GM18861 (cell line): ENCODE results near the gene SATB2.

Source experiments
- ATAC-seq: cut with Tn5 transposase; IDR thresholded peaks from one replicate; pipeline ENCODE4 v1.9.1; 2021; ENCODE audit not compliant: unreplicated experiment

The SATB2 gene

DNA sequence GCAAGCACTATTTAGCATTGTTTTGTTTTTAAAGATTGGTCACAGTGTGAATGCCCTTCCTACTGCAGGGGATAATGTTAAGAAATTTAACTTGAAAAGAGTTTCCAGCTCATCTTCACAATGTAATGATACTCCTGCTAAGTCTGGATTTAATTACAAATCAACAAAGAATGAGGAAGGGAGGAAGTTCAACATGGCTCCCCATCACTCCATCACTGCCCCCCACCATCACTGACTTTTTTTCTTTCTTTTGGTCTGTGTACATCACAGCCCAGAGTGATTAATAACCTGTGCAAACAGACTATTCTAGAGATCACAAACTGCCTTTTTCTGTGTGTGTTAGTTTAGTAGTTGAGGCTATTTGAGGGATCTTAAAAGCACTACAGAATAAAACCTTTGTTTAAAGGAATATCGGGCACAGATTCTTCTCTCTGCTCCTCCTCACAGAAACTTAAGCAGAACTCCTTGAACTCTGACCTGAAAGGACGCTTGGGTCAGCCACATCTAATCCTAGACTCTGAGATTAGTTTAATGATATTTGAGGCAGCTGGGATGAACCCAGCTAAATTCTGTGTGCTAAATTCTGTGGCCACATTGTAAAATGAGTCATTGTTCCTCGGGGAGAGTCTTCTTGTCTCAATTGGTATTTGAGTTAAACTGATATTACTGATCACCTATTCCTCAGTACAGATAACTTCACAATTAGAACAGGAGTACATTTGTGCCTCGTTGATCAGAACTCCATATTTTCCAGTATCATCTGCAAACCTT lies 47.8 kb downstream of the SATB2 start:
- ATAC-seq = no peak

DNA sequence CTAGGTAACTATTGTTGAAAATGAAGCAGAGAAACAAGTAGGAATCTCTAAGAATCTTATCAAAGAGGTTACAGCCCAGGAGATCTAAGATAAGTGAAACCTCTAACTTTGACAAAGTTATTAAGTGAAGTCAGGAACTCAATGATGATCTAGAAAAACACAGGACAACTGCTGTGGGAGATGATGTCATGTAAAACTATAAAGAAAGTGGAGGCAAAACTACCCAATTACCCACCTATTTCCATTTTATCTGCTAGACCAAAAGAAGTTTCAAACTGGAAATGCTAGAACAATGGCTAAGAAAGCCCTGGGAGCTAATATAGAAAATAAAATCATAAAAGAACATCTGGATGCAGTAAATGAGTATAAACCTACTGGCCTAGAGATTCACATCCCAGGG lies 50.3 kb downstream of the SATB2 start:
- no peak for ATAC-seq

DNA sequence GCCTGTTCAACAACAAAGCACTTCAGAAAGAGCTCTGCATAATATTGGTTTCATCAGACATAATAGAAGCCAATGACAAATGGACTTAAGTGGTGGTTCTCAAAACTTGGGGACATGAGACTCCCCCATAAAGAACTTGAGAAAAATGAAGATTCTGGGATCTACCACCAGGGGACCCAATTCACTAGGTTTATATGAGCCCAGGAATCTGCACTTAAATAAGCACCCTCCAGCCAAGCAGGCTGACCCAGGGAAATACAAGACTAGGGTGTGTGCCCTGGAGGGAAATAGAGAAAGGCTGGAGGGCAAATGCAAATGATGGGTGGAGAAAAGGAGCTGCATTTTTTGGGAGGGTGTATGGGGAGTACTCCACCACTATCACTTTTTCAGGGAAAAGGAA lies 52.5 kb downstream of the SATB2 start:
- no peak for ATAC-seq

DNA sequence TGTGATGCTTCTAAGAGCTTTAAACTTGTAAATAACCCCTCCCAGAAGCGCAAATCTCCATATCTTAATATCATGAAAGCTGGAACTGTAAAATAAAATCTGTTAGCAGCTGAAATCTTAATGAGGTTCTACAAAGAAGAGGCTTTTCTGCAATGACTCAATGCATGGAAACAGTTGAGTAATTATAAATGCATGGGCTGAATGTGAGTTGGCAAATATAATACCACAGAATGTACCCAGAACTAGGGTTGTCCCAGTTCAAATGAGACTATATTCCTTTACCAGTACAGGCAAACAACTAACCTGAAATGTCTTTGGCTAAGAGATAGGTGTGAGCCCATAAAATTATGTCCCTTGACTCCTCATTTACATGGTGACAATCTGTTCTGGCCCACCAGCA lies 52.9 kb downstream of the SATB2 start:
- ATAC-seq = no peak

DNA sequence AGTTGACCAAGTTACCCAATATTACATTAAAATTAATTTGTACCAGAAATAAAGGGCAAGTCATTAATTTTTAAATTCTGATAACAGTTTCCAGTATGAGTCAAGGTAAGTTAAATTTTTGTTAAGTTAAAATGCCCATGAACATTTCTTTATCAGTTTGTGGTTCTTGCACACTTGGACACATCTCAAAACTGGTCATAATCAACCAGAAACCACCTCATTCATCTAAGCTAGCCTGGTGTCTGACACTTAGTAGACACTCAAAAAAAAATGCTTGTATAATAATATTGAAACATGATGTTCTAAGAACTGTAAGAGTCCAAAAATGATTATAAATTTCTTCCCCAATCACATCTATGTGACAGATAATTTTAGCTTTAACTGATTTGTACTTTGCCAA lies 62.4 kb downstream of the SATB2 start:
- ATAC-seq = no peak

DNA sequence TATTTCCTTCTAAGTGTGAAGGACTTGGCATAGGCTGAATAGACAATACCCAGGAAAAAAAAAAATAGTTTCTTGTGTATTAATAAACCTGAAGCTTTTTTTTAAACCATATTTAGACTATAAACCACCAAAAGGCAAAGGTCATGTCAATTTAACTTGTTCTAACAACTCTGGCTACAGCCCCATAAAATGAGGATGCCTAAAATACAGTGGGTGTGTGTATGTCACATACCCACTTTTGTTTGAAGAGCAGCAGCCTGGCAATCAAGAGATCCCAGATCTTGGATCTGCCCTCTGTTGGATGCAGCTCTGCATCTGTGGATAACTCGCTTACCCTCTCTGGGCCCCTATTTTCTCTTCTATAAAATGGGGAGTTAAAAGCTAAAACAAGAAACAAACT lies 65.4 kb downstream of the SATB2 start:
- no peak for ATAC-seq

DNA sequence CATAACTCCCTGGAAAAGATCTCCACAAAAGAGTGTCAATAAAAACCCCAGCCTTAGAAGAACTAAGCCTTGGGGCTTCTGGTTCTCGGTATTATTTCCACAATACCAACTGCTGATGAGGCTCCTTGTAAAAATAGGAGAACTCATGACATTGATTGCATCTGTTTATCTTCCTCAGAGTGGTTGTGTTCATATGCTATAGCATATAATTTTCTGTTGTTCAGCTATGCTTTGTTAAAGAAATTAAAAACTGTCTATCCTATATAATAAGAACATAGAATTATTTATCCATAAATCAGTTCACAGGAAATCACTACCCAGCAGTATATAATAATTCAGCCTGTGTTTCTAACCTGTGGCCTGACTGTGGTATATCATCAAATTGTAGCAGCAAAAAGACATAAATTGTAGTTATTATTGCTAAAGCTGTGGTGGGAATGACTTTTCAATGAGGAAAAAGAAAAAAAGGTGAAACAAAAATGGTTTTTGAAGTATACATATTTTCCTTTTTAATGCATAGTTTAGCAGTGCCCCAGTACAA lies 68.9 kb downstream of the SATB2 start:
- ATAC-seq = no peak

DNA sequence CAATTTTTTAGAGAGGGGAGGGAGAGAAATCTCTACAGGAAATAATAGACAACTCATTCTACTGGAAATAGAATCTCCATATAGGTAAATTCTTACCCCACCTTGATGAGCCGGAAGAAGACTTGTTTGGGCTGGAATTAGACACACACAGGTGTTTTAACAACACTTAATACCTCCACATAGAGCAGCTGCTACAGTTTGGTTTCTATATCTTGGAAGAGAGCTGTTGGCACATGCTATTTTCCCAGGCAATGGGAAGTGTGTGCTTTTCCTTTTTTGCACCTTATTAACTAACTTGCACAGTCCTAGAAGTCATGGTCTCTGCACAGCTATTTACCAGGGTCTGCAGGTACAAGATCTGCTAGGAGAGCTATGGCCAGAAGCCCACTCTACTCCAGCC lies 73.7 kb downstream of the SATB2 start:
- no peak for ATAC-seq

DNA sequence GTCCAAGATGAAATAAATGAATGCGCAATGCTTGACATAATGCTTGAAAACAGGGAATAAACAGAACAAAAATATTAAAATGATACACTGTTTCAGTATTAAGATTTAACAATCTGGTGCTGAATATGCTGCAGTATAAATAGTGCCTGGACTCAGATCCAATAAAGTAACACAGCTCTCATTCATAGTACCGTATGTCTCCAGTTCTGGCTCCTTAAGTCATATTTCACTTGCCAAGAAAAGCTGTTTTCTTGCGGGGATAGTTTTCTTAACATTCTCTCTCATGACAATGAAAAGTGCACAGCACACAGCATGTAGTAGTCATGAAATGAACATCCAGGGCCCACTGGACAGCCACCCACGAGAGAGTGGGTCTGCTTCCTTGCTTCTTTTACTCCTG lies 74.7 kb downstream of the SATB2 start:
- no peak for ATAC-seq

DNA sequence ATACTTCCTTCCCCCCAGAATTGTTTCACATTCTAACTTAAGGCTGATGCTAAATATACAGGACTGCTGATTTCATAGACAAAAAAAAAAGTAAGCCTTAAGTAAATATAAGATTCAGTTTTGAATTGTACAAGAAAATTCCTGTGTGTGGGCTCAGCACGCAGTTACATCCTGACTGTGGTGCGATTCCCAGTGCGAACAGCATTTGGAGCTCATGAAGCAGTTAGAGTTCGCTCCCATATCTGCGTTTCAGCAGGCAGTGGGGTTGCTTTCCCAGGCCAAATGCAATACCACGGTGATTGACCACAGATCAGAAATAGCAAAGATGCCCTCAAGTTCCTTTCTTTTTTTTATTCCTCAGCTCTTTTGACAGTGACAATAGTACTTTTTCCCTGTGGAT lies 75.6 kb downstream of the SATB2 start:
- no peak for ATAC-seq

DNA sequence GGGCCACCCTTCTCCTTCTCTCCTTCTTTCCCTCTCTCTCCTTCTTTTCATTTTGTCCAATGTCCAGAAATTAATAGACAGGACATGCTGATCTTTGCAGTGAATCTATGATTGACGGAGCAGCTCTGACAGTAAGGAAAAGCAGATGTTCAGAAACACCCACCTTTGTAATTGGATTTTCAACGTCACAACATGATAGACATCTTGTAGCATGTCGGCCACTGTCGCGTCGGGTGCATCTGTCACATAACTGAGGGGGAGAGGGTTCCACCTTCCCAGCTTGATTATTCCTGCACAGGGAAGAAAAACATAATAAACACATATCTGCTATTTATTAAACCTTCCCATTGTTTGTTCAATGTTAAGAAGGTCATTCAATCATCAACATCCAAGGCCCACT lies 76.2 kb downstream of the SATB2 start:
- ATAC-seq = no peak

DNA sequence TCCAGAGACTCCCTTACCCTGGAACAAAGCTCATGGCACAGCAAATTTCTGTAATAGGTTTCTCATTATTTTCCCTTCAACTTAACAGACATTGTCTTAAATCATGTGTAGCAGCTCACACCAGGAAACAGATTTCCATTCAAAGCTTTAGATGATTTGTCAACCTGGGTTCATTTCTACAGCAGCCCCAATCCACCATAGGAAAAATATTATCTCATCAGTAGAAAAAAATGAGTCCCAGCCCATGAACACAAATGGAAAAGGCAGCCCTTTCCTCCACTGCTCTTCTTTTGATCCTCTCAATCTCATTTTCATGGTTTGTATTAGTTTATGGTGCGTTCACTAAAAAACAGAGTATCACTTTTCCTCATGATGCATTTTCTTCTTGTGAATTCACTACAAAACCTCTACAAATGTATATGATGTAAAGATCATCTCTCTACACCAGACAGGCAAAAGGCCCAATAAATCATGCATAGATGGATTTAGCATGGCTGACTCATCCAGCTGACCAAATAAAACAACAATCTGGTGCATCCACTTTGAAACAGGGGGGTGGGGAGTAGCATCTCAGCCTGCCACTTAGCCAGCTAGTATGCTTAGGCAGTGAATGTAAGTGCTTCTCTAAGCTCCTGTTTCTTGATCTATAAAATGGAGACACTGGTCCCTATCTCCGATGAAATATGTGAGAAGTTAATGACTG lies 78.6 kb downstream of the SATB2 start:
- no peak for ATAC-seq

DNA sequence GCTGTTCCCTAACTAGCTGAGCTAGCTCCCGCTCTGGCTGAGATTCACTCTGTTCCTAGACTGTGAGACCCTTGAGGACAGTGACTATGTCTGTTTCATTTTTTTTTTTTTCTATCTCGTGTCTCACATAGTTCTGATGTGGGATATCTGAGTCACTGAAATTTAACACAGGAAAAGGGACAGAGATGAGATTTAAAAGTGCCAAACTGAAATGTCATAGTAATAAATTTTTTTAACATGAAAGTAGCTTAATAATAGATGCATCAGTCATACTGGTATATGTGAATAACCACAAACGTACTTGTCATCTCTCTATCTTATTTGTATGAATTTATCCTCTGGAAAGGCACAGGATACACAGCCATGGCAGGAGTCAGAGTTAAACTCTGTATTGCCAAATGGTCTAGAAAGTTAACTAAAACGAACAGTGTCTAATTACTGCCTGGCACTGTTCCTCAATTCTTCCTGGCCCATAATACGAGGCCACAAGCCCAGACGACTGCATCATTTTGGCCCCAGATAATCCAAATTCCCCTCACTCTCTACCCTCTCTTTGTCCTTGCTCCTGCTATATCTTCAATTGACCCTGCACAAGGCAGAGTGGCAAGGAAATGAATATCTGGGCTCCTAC lies 87.5 kb downstream of the SATB2 start:
- no peak for ATAC-seq

DNA sequence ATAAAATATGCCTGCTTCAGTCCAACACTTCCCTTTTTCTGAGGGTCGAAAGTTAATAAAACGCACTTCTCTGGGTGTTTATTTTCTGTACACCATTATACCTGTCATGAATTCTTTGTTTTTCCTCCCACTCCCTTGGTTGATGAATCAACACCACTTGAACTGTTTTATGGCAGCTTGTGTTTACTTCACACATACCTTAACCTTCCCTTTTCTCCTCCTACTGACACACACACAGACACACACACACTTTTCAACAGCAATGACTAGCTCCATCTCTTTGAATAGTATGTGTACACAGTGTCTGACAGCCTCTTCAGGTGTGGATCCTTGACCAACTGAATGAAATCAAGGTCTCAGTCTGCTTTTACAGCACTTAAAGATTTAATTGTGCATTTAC lies 91.3 kb downstream of the SATB2 start:
- ATAC-seq = no peak

DNA sequence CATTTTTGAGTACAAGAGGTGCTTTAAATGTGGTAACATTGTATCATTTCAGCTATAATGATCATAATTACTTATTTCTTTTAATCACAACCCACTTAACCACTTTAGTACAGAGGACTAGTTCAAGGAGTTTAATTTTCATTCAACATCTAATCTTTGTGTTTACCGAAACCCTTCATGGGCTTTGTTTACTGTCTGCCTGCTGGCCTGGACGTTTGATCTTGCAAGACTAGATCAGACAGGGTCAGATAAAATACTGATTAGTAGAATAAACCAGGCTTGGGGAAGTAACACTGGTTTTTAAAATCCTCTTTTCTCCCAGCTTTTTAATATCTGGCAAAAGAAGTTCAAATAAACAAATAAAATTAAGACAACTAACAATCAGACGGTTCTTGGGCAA lies 93.6 kb downstream of the SATB2 start:
- no peak for ATAC-seq

DNA sequence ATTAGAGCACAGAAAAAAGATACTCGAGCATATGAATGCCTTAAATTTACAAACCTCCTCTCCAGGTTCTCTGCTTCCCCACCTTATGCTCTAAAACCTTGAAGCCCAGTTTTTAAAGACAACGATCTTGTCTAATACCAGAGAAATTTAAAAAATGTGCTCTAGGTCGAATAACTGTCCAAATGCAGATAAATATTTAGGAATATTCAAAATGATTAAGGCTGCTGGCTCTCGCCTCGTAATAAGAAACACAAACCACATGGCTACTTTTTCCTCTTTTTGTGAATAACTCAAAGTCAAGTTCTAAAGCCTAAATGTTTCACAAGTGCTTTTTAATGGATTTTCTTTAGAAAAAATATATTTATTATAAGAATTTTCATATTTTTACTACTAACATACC lies 101.3 kb downstream of the SATB2 start:
- ATAC-seq = no peak

DNA sequence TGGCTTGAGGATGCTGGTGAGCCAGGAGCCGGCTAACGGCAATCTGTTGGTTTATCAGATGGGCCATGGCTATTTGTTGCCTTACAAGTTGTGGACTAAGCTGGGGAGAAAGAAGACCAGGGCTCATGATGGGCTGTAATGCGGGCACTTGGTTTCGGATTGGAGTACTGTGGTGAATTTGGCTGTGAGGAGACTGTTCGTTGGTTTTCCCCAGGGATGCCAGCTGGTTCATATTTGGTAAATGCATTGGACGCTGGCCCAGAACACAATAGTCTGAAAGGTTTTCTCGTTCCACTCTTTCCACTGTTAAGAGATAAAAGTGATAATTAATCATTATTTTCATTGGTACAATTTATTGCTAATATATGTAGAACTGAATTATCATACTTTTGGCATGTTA lies 108.9 kb downstream of the SATB2 start:
- ATAC-seq = no peak

DNA sequence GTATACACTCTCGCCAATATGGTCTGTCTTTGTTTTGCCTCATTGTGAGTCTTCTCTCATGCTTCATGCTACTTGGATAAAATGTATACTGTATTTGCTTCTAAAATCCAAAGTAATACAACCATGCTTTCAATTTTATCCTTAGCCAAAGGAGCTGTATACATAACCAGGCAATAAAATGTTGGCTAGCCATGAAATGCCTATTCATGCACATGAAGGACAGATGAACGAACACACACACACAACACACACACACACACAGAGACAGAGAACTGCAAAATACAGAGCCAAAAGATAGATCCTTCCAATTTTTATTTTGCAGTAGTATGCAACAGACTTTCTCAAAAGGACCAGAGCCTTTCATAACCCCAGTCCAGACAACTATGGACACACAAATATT lies 113.7 kb downstream of the SATB2 start:
- no peak for ATAC-seq

DNA sequence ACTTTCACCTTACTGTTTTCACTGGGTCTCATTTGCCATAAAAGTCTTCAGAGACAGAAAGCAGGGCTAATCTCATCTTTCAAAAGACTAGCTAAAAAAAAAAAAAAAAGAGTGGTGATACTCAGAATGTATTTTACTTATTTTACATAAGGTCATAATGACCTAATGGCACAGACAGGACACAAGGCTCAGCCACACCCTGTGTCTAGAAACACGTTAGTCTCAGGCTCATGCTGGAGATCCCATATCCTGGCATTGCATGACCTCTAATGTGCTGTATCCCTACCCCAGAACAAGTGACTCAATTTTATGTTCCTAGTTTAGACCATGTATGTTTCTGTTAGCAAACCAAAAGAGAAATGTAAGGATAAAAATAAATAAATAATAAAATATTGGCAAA lies 115.4 kb downstream of the SATB2 start:
- ATAC-seq = no peak

DNA sequence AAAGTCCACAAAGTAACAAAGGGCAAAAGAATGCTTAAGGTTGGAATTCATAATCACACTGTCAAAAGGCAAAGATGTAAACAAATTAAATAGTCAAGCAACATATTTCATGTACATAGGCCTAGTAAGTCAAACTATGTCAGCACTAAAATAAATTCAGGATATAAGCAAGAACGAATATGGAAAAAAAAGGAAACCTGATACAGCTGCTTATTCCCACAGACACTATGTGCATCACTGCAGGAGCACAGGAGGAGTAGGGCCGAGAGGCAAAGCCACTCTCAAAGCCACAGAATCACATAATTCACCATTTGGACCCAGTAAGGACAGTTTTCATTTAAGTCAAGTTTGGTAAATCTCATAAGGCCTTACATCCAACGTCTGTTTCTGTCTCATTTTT lies 116.6 kb downstream of the SATB2 start:
- no peak for ATAC-seq

DNA sequence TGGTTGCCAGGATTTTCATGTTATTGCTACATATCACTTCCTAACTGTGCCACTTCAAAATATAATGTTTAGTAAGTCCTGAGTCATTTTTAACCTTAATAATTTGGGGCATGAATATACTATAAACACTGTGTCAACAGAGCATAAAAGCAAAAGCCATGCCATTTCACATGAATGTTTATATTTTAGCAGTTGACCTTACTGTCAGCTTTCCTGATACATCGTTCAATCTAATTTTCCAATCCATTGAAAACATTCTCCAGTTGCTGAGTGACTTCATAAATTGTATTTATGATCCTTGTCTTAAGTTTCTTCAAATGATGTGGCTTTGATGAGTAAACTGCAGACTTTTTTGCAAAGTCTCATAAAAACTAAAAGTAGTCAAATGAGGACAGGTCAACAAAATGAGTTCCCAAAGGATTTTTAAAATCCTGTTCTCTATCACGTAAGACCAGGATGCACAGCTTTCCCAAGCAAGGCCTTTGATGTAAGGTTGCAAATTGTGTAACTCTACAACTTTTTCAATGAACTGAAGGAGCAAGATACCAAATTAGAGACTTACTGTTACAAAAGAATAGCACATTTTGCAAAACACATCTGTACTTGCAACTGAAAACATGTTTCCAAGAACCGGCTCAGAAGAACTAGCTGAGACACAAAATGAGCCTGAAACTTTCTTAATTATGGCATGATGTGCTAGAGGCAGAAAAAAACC lies 117.7 kb downstream of the SATB2 start:
- ATAC-seq = no peak
